Subcutaneous abdominal adipose tissue (tissue), 5 donors: ENCODE measurements around the gene MMP28.

Source experiments
- H3K27ac ChIP-seq: one replicate; pipeline ENCODE4 v1.7.0; 2013; ENCODE audit warnings: low read depth, mild to moderate bottlenecking, inconsistent platforms, low read length, moderate library complexity
- H3K27me3 ChIP-seq, 5 donors: one replicate each; pipeline ENCODE4 v1.7.0; 2013; ENCODE audit warnings: low read length in 5 of 5, inconsistent platforms in 1 of 5; ENCODE audit not compliant: control insufficient read depth in 5 of 5, insufficient read depth in 4 of 5
- H3K36me3 ChIP-seq, 5 donors: one replicate each; pipeline ENCODE4 v1.7.0; 2013; ENCODE audit warnings: low read length in 5 of 5; ENCODE audit not compliant: control insufficient read depth in 5 of 5, insufficient read depth in 5 of 5
- H3K4me1 ChIP-seq, 5 donors: one replicate each; pipeline ENCODE4 v1.7.0; 2013; ENCODE audit warnings: low read length in 5 of 5, mild to moderate bottlenecking in 3 of 5, moderate library complexity in 1 of 5; ENCODE audit not compliant: control insufficient read depth in 5 of 5, insufficient read depth in 5 of 5
- H3K4me3 ChIP-seq, 5 donors: one replicate each; pipeline ENCODE4 v1.7.0; 2013; ENCODE audit warnings: low read length in 5 of 5, low read depth in 1 of 5
- H3K9ac ChIP-seq, 5 donors: one replicate each; pipeline ENCODE4 v1.7.0; 2013; ENCODE audit warnings: low read length in 5 of 5, mild to moderate bottlenecking in 4 of 5, moderate library complexity in 3 of 5
- H3K9me3 ChIP-seq, 5 donors: one replicate each; pipeline ENCODE4 v1.7.0; 2013; ENCODE audit warnings: low read length in 5 of 5; ENCODE audit not compliant: control insufficient read depth in 5 of 5
- donor health status: healthy.
- donor health status: healthy.
- donor health status: healthy.
- donor health status: healthy.
- donor health status: healthy.

Gene MMP28

GRCh38 chr17:35816723-35817122 is 21.3 kb upstream of the MMP28 start:
- Histone ChIP-seq H3K27me3 (no peaks in the 10 kb centered on the region), H3K36me3 (peaks cover 11 to 29% (median 24%) of the 10 kb centered on the region in 5 donors), H3K4me1 (peaks cover 0 to 30% (median 16%) of the 10 kb centered on the region in 5 donors), H3K9me3 (no peaks in the 10 kb centered on the region), H3K9ac (no peak overlapping the region), H3K4me3 (no peak overlapping the region), H3K27ac (no peak overlapping the region)

DNA sequence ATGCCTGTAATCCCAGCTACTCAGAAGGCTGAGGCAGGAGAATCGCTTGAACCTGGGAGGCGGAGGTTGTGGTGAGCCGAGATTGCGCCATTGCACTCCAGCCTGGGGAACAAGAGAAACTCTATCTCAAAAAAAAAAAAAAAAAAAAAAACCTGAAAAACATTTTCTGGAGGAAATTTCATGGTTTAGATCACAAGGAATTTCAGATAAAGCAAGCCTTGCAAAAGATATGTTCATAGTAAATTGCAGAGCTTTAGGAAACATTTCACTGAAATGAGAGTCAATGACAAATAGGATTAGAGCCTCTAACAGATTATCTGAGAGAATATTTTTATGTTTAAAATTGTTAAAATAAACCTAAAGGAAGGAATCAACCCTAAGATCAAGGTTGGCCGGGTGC is 17.0 kb upstream of the MMP28 start:
- H3K27ac ChIP-seq: no peak overlapping the region
- no peak overlapping the region for H3K4me3 ChIP-seq
- H3K27me3 ChIP-seq: no peaks in the 10 kb centered on the region
- no peaks in the 10 kb centered on the region for H3K9me3 ChIP-seq
- H3K9ac ChIP-seq: no peak overlapping the region
- H3K4me1 ChIP-seq: peaks cover 5 to 56% (median 41%) of the 10 kb centered on the region in 5 donors
- H3K36me3 ChIP-seq: peaks cover 0 to 4% (median under 1%) of the 10 kb centered on the region in 5 donors

DNA sequence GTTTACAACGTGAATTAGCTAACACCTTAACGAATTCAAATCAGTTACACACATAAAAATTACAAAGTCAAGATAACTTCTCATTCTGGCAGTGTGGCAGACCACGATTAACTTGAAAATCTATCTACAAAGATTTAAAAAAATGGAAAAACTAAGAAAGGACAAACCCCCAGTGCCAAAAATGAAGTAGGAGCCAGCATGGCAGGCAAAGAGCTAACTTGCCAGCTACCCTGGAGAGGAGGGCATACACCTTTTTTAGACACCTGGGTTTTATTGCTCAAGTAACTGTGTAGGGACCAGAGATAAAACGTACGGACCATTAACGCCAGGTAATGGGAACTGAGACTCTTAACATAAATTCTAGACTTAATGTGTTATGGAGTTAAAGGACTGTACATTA is 16.3 kb upstream of the MMP28 start:
- Histone ChIP-seq H3K36me3 (peaks cover 0 to 4% (median 0%) of the 10 kb centered on the region in 5 donors), H3K9ac (no peak overlapping the region), H3K4me1 (peaks cover 5 to 51% (median 38%) of the 10 kb centered on the region in 5 donors), H3K9me3 (no peaks in the 10 kb centered on the region), H3K27me3 (no peaks in the 10 kb centered on the region), H3K4me3 (no peak overlapping the region), H3K27ac (no peak overlapping the region)

DNA sequence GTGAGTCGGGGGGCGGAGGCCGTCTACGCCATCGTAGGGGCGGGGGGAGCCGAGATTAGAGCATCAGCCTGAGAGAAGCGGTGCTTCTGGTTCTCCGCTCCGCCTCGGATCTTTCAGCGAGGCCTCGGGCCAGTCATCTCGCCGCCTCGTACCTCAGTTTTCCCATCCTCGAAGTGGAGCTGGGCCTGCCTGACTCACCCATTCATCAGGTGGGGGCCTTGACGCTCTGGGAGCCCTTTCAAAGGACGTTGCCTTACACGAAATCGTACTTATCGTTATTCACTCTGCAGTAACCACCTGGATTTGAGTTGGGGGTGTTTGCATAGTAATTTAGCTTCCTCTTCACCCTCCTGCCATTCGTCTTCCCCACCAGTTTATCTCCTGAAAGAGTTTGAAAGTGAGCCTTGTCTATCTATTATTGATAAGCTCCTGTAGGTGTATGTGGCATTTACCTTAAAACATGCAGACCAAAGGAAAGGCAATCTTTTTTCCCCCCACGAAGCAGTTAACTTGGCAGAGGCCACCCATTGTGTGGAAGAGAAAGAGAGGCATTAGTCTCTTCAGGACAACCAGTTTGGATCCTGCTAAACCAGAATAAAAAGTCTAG is 14.5 kb upstream of the MMP28 start:
- Histone ChIP-seq H3K4me3 (peak overlapping the region; percentile 79 to 97 (median 93)), H3K27ac (peak overlapping the region; percentile 90), H3K9ac (peak overlapping the region; percentile 84 to 97 (median 93)), H3K4me1 (peaks cover 5 to 38% (median 31%) of the 10 kb centered on the region in 5 donors), H3K9me3 (no peaks in the 10 kb centered on the region), H3K36me3 (no peaks in the 10 kb centered on the region), H3K27me3 (no peaks in the 10 kb centered on the region)

GRCh38 chr17:35808962-35809854 is 13.8 kb upstream of the MMP28 start, which contains the start of gene TAF15:
Gene TAF15 (plus strand): TSS chr17:35809484. CDS start chr17:35809570, 86 bp downstream.
- Histone ChIP-seq H3K36me3 (no peaks in the 10 kb centered on the region), H3K9ac (peak within 1 kb of the TSS; percentile 84 to 97 (median 93)), H3K27me3 (no peaks in the 10 kb centered on the region), H3K9me3 (no peaks in the 10 kb centered on the region), H3K27ac (peak within 1 kb of the TSS; percentile 90), H3K4me3 (peak within 1 kb of the TSS; percentile 79 to 97 (median 93)), H3K4me1 (peaks cover 7 to 35% (median 31%) of the 10 kb centered on the region in 5 donors)

DNA sequence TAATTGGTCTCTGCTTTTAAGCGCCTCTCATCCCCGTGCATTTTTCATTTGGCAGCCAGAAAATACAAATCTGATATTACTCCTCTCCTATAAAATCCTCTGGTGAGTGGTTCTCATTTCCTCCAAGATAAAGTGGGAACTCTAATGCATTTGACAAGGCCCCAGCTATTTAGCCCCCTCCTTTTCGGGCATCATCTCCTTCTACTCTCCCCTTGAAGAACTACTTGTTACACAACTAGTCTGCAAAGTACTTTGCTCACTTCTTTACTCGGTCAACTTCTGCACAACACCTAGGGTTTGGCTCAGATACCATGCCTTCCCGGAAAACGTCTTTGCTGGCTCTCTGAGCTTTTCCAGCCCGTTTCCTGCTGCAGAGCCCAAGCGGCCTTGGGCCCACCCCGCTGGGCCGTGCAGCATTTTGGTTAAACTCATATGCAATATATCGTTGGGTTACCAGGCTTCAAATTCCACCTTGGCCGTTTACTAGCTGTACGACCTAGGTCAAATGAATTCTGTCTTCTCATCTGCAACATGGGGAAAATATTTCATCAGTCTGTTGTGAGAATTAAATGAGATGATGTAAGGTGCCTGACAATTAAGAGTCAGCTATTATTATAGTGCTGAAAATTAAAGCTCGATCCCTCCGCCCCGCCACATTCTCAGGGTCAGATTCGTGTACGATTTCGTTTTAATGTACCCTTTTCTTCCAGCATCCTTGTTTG is 13.0 kb upstream of the MMP28 start:
- Histone ChIP-seq H3K9me3 (no peaks in the 10 kb centered on the region), H3K27ac (peak overlapping the region; percentile 90), H3K4me1 (peaks cover 7 to 35% (median 31%) of the 10 kb centered on the region in 5 donors), H3K27me3 (no peaks in the 10 kb centered on the region), H3K36me3 (no peaks in the 10 kb centered on the region), H3K4me3 (peak overlapping the region; percentile 67 to 94 (median 90)), H3K9ac (peak overlapping the region in 4 of 5 donors; percentile 53 to 97 (median 94))

- Histone ChIP-seq H3K36me3 (no peaks in the 10 kb centered on the region), H3K4me1 (peaks cover 7 to 35% (median 31%) of the 10 kb centered on the region in 5 donors), H3K9ac (no peak overlapping the region), H3K4me3 (no peak overlapping the region), H3K27ac (no peak overlapping the region), H3K9me3 (no peaks in the 10 kb centered on the region), H3K27me3 (no peaks in the 10 kb centered on the region)
Observed at GRCh38 chr17:35807371-35808144, 12.1 kb upstream of the MMP28 start.

- no peak overlapping the region for H3K27ac ChIP-seq
- H3K9me3 ChIP-seq: no peaks in the 10 kb centered on the region
- no peak overlapping the region for H3K9ac ChIP-seq
- H3K36me3 ChIP-seq: no peaks in the 10 kb centered on the region
- peaks cover 5 to 38% (median 27%) of the 10 kb centered on the region in 5 donors for H3K4me1 ChIP-seq
- H3K27me3 ChIP-seq: no peaks in the 10 kb centered on the region
- H3K4me3 ChIP-seq: no peak overlapping the region
Observed at GRCh38 chr17:35804658-35805192, 9.3 kb upstream of the MMP28 start.

DNA sequence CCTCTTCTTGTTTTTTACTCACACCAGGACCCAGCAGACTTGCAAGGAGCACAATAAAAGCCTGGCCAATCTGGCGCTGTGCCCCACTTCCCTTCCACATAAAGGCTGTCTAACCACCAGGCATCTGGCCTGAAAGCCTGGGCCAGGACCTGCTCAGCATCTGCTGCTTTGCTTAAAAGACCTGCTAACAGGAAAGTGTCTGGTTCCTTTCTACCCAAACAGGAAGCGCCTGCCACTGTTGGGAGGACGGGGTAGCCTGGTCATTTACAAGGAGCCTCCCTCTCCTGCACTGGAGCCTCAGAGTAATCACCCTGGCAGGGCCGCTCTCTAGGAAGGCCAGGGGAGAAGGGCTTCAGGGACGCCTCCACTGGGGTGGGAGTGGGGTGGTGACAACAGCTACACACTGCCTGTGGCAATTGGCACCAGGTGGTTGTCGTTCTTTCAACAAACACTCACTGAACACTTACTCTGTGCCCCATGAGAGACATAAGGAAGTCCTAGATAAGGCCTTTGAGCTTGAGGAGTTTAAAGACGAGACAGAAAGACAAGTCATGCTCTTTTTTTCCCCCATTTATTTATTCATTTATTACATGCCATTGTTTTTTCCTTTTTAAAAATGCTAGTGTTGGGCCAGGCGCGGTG is 6.3 kb upstream of the MMP28 start:
- H3K9me3 ChIP-seq: no peaks in the 10 kb centered on the region
- H3K4me1 ChIP-seq: peaks cover 5 to 28% (median 24%) of the 10 kb centered on the region in 5 donors
- H3K9ac ChIP-seq: no peak overlapping the region
- peak overlapping the region; percentile 50 for H3K27ac ChIP-seq
- H3K36me3 ChIP-seq: no peaks in the 10 kb centered on the region
- H3K27me3 ChIP-seq: no peaks in the 10 kb centered on the region
- no peak overlapping the region for H3K4me3 ChIP-seq
